ENCODE measurements around the gene DAZAP1.

The DAZAP1 gene

GRCh38 chr19:1445185-1445931, 38.0 kb downstream of the DAZAP1 start:
- DNase-seq = peak; percentile 79 to 91 (median 87)

- no peak for DNase-seq
Measured at GRCh38 chr19:1445932-1446712, 38.7 kb downstream of the DAZAP1 start.

GRCh38 chr19:1446713-1447481, 39.5 kb downstream of the DAZAP1 start:
- no peak for DNase-seq

DNA sequence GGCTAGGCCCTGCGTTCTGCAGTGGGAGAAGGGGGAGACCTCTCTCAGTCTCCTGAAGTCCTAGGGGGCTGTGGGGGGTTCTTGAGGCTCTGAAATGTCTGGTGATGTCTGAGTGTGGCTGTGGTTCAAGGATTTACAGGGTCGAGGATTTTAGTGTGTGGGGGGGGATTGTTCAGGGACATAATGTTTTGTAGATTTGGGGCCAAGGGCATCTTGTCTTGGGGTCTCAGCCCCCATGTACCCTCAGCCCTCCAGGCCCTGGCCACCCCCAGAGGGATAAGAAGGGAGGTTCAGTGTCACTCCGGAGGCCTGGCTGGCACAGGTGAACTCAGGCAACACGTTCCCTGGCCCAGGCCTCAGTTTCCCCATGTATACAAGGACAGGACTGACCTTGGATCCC, 40.1 kb downstream of the DAZAP1 start:
- no peak for DNase-seq

DNA sequence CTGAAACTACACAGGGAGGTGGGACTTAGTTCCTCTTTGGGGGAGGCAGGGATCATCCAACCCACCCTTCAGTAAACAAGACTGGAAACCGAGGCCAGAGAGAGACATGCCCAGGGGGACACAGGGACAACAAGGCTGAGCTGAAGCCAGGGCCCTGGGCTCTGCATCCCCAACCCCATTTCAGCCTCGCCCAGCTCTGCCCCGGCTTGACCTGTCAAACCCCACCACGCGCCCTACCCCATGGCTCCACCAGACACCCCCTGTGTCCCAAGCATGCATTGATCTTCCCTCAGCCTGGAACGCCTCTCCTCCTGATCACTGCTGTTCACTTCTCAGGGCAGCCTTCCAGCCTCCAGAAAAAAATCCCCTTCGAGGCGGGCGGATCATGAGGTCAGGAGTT, 40.6 kb downstream of the DAZAP1 start:
- DNase-seq = no peak

DNA sequence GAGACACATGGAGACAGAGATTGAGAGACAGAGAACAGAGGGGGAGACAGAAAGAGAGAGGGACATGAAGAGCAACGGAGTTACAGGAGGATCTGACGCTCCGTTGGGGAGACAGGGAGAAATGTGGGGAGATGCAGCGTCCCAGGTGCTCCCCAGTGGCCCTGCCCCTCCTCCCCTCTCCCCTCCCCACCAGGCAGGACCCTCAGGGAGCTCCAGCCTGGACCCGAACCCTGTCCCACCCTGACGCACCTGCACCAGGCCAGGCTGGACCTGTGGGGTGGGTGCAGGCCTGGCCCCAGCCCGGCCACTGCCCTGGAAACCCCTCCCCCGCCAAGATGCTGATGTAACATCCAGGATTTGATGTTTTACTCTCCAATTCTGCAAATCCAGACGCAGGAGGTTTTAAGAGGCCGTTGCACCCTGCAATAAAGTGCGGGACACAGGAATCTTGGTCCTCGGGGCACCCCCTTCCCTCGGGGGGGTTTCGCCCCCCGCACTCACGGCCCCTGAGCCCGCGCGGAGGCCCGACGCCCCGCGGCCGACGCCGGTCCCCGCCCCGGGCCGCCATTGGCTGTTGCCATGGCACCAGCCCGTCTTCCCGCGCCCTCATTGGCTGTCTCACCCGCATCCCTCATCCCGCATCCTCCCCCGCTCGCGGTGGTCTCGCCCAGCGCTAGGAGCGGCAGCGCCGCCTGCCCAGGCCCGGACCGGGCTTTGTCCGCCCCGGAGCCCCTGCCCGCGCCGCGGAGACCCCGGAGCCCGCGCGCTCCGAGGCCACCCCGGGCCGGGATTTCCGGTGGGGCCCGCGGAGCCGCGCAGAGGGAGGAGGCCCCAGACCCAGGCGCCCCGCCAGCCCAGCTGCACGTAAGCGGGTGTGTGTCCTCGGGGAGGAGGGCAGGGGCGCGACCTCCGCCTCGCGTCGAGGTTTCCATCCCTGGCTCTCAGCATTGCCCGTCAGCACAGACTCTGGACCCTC, 42.4 kb downstream of the DAZAP1 start, which contains the start of gene APC2:
APC2 (plus strand) TSS at position 655 of the 976 bp plus-strand sequence. CDS start 2,881 bp downstream, outside the sequence.
- no peak for DNase-seq

GRCh38 chr19:1450735-1451731, 43.6 kb downstream of the DAZAP1 start:
- DNase-seq = no peak

GRCh38 chr19:1451916-1452801, 44.8 kb downstream of the DAZAP1 start:
- no peak for DNase-seq

DNA sequence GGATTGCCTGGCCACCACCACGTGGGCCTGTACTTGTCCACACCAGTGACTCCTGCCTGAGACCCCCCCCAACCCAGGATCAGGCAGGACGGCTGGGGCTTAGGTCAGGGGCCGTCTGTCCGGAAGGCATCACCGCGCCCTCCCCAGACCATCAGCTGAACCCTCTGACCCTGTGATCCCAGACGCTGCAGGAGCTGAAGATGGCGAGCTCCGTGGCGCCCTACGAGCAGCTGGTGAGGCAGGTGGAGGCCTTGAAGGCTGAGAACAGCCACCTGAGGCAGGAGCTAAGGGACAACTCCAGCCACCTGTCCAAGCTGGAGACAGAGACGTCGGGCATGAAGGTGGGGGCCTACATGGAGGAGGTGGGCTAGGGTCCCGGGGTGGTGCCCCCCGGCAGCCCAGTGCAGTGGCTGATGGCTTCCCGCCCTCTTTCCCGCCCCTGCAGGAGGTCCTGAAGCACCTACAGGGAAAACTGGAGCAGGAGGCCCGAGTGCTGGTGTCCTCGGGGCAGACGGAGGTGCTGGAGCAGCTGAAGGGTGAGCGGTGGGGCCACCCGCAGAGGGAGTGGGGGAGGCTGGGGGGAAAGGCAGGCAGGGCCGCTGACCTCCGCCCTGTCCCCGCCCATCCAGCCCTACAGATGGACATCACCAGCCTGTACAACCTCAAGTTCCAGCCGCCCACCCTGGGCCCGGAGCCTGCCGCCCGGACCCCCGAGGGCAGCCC, 45.6 kb downstream of the DAZAP1 start:
- DNase-seq = no peak

GRCh38 chr19:1453525-1454364, 46.4 kb downstream of the DAZAP1 start:
- peak; percentile 66 to 74 (median 73) for DNase-seq

GRCh38 chr19:1455002-1455335, 47.6 kb downstream of the DAZAP1 start:
- no peak for DNase-seq

GRCh38 chr19:1455336-1456120, 48.1 kb downstream of the DAZAP1 start:
- DNase-seq = peak; percentile 74 to 83 (median 77)

DNA sequence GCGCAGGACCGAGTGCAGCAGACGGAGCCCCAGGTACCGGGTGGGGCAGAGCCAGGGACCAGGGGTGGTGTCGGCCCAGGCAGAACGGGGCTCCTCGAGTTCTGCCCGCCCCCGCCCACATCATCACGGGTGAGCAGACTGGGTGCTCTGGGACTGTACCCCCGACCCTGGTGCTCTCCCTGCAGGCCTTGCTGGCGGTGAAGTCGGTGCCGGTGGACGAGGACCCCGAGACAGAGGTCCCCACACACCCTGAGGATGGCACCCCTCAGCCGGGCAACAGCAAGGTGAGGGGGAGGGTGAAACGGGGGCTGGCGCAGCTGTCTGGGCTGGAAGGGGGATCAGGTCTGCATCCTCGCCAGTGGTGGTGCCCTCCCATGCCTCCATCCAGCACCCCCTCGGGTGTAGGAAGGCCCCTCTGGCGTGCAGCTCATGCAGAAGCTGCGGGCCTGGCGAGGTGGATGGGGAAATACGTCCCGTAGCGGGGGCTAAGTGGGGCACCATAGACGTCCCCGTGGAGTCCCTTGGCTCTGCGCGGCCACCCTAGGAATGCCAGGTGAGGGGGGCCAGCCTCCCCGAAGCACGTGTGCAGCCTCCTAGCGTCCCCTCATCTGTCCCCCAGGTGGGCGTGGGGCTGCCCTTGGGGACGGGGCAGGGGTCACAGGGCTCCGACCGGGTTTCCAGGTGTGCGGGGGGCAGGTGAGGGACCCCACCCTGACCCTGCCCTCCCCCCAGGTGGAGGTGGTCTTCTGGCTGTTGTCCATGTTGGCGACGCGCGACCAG, 48.9 kb downstream of the DAZAP1 start:
- no peak for DNase-seq

DNA sequence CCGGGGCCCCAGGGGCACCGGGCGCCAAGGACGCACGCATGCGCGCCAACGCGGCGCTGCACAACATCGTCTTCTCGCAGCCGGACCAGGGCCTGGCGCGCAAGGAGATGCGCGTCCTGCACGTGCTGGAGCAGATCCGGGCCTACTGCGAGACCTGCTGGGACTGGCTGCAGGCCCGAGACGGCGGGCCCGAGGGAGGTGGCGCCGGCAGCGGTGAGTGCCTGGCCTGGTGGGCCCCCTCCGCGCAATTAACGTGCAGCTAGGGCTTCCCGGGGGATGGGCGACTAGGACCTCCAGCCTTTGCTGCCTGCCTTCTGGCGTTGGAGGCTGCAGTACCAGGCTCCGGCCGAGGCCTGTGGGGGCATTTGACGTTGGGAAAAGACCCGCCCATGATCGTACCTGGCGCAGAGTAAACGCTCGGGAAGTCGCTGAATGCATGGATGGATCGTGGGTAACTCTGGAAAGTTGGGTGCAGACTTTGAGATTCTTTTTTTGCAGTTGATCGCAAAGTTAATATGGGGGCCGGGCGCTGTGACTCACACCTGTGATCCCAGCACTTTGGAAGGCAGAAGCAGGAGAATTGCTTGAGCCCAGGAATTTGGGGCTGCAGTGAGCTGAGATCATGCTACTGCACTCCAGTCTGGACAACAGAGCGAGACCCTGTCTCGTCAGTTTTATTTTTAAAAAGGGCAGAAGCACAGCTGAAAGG, 49.8 kb downstream of the DAZAP1 start:
- no peak for DNase-seq

DNA sequence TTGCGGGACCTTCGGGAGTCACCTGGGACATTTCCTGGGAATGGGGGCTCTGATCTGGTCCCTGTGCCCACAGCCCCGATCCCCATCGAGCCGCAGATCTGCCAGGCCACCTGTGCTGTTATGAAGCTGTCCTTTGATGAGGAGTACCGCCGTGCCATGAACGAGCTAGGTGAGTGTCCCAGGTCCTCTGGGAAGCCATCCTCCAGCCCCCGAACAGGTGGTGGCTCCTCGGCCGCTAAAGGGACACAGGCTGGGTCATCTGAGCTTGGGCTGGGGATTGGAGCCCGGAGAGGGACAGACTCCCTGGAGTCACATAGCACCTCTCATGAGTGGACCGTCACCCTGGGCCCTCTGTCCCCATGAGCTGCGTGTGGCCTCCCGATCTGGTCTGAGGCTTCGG, 50.5 kb downstream of the DAZAP1 start:
- DNase-seq = no peak

DNA sequence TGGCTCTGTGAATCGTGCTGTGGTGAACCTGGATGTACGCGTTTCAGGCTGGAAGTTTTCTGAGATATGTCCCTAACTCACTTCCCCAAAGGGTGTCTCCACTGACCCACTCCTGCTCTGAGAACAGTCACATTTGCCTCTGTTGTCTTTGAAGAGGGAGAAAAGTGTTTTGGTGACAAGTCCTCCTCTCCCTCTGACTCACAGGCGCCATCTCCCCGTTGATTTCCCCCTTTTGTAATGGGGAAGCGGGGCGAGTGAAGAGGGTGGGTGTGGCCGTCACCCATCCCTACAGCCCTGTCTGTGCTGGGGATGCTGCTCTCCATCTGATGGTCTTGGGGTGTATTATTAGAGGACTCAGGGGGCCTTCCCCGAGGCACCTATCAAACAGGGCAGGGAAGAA, 52.1 kb downstream of the DAZAP1 start:
- DNase-seq = peak; percentile 86 to 89 (median 89)
